Measurements from ENCODE around the gene NHLH2.
A peak's percentile ranks its signal among the peaks of the same experiment; 100 is the strongest.

Gene NHLH2

DNA sequence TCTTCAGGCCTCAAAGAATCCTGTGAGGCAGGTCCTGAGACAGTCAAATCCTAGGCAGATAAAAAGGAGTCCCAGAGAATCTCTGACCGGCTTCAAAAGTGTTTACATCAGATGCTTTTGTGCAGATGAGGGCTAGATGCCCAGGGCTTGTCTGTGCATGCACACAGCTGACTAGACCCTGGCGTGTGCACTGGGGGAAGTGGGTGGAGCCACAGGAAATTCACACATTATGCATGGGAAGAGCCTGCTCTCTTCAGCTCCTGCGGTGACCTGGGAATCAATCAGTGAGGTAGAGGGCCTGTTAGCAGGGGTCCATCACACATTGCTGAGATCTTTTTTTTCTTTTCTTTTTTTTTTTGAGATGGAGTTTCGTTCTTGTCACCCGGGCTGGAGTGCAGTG, 36.6 kb upstream of the NHLH2 start:
- POLR2A ChIA-PET (ENCODE audit: low non-redundant PET), result no interaction called here
- TF ChIP-seq, protein P1, sequence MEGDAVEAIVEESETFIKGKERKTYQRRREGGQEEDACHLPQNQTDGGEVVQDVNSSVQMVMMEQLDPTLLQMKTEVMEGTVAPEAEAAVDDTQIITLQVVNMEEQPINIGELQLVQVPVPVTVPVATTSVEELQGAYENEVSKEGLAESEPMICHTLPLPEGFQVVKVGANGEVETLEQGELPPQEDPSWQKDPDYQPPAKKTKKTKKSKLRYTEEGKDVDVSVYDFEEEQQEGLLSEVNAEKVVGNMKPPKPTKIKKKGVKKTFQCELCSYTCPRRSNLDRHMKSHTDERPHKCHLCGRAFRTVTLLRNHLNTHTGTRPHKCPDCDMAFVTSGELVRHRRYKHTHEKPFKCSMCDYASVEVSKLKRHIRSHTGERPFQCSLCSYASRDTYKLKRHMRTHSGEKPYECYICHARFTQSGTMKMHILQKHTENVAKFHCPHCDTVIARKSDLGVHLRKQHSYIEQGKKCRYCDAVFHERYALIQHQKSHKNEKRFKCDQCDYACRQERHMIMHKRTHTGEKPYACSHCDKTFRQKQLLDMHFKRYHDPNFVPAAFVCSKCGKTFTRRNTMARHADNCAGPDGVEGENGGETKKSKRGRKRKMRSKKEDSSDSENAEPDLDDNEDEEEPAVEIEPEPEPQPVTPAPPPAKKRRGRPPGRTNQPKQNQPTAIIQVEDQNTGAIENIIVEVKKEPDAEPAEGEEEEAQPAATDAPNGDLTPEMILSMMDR (conservative IDR thresholded peaks at IDR 0.05; ENCODE audit: low read depth), result no peak
- peak; percentile 85 for DNase-seq (ENCODE audit: low spot score)
- CTCF ChIA-PET, result no interaction called here
- peak overlapping the region; percentile 66 for H3K27ac ChIP-seq

DNA sequence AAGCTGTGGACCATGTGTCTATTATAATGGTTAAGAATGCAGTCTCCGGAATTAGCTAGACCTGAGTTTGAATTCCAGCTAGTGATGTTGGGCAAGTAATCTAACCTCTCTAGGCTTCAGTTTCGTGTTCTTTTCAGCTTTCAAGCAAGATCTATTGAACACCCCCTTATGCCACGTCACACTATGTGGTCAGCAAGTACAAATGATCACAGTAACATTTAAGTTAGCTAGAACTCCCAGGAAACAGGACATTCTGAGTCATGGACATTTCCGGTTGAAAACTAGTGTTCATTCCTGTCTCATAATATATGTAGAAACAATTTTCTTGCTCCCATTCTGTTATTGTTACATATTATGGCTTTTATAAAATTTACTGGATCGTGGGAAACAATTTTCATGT, 34.0 kb upstream of the NHLH2 start:
- ChIA-PET CTCF (no interaction called here), POLR2A (ENCODE audit: low non-redundant PET) (interaction anchor here (0.6 kb wide), 1 partner anchor 158 kb away, joined by 5 read pairs; no protein-coding TSS in a partner anchor)
- H3K27ac ChIP-seq, result peak overlapping the region; percentile 34; the same call in 1 of the 2 replicates

DNA sequence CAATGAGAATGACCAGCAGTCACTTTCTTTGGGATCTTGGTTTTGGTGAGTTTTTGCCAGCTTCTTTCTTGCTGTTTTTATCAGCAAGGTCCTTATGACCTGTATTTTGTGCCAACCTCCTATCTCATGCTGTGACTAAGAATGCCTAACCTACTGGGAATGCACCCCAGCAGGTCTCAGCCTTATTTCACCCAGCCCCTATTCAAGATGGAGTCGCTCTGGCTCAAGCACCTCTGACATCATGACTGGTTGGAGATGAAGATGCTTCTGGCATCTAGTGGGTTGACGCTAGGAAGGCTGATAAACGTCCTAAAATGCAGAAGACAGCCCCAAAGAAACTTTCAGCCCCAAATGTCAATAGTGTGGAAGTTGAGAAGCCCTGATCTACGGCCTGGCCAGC, 33.6 kb upstream of the NHLH2 start:
- H3K27ac ChIP-seq, result peak overlapping the region; percentile 34; the same call in 1 of the 2 replicates
- POLR2A ChIA-PET (ENCODE audit: low non-redundant PET), result no interaction called here
- TF ChIP-seq, protein P1 (conservative IDR thresholded peaks at IDR 0.05; ENCODE audit: low read depth), result no peak
- CTCF ChIA-PET, result interaction anchor here (0.7 kb wide), 1 partner anchor 63 kb away, joined by 3 read pairs; no protein-coding TSS in a partner anchor
- no peak for DNase-seq (ENCODE audit: low spot score)

More for the DNA sequence above, 34.0 kb upstream of the NHLH2 start:
- TF ChIP-seq, protein P1 (conservative IDR thresholded peaks at IDR 0.05; ENCODE audit: low read depth), result no peak
- DNase-seq (ENCODE audit: low spot score), result peak; percentile 44

DNA sequence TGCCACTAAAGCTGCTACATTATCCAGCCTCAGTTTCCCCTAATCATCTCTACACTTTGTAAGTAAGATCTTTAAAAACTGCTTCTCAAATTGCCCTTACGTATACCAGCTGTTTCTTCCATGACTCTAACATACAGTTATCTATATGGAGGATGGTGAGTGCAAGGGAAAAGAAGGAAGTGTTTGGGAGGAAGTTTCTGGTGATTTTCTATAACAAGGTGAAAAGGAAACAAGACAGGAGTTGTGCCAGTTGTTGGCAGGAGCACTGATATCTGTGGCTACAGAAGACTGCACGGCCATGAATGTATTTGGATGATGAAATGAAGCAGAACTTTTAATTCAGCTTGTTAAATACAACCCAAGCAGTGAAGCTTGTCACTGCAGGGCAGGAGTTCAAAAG, 32.3 kb upstream of the NHLH2 start:
- DNase-seq (ENCODE audit: low spot score), result no peak
- ChIA-PET CTCF (no interaction called here), POLR2A (ENCODE audit: low non-redundant PET) (no interaction called here)
- H3K27ac ChIP-seq, result no peak overlapping the region
- TF ChIP-seq, protein P1 (conservative IDR thresholded peaks at IDR 0.05; ENCODE audit: low read depth), result no peak

DNA sequence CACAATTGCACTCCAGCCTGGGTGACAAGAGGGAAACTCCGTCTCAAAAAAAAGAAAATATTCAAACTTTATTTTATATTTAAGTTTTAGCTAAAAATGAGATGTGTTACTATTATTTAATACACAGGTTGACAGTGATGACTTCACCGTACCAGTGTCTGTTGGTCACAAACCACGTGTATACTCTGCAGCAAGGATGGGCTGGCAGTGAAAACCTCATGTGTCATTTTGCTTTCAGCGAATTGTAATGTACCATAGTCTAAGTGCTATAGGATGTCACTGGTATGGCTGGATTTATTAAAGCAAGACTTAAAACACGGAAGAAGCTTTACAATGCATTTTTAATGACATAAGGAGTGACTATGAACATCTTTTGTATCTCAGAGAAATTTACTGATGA, 28.1 kb upstream of the NHLH2 start:
- POLR2A ChIA-PET (ENCODE audit: low non-redundant PET), result no interaction called here
- no peak for DNase-seq (ENCODE audit: low spot score)
- no peak overlapping the region for H3K27ac ChIP-seq
- TF ChIP-seq, protein P1 (conservative IDR thresholded peaks at IDR 0.05; ENCODE audit: low read depth), result no peak
- CTCF ChIA-PET, result no interaction called here

DNA sequence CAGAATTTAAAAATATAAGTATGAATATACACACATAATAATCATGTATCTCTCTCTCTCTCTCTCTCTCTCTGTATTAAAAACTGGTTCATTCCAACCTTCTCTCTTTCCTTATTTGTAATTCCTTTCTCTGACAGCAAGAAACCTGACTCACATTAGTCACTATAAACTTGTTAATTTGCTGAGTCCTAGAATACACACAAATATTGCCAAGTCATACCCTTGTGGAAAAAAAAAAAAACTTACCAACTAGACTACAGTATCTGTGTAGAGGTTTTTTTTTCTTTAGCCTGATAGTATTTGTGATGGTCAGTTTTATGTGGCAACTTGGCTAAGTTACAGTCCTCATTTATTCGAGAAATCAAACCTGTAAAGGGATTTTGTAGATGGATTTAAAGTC, 26.3 kb upstream of the NHLH2 start:
- POLR2A ChIA-PET (ENCODE audit: low non-redundant PET), result no interaction called here
- CTCF ChIA-PET, result no interaction called here
- TF ChIP-seq, protein P1 (conservative IDR thresholded peaks at IDR 0.05; ENCODE audit: low read depth), result no peak
- H3K27ac ChIP-seq, result no peak overlapping the region
- no peak for DNase-seq (ENCODE audit: low spot score)

All from RWPE1 (cell line).